Retina (tissue), 1 donor: ENCODE results near the gene CXCL12.

Source experiments
- DNase-seq: peaks from one replicate; pipeline ENCODE4 v3.0.0-alpha.2; 2016

The CXCL12 gene

DNA sequence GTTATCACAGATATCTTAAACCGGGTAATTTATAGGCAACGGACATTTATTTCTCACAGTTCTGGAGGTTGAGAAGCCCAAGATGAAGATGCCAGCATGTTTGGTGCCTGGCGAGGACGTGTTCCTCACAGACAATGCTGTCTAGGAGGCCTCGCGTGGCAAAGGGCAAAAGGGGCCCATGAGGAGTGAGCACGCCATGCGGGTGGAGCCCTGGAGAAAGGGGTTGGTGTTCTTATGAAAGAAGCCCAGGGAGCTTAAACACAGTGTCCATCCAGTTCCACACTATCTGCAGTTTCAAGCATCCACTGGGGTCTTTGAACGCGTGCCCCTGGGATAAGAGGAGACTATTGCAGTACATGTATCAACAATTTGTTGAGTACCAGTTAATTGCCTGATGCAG, 51.4 kb downstream of the CXCL12 start:
- DNase-seq, result no peak

GRCh38 chr10:44332465-44332864, 52.4 kb downstream of the CXCL12 start:
- DNase-seq, result no peak

- no peak for DNase-seq
Observed at GRCh38 chr10:44330431-44330830, 54.5 kb downstream of the CXCL12 start.

GRCh38 chr10:44327461-44327860, 57.4 kb downstream of the CXCL12 start:
- no peak for DNase-seq
